DND-41 (cell line): ENCODE results near the gene PFN1.

ENCODE experiments used
- ATAC-seq: fragments of 200-7000 bp; cut with Tn5 transposase; 3 replicates; pipeline ENCODE4 v1.9.1; 2021; ENCODE audit warnings: low read depth; ENCODE audit not compliant: insufficient read depth
- DNase-seq: peaks from one replicate; pipeline ENCODE4 v3.0.0-alpha.2; 2020
- H2AFZ ChIP-seq: 2 replicates; pipeline ENCODE4 v1.6.0; 2012; ENCODE audit warnings: low read depth, low read length
- H3K27ac ChIP-seq: 2 replicates; pipeline ENCODE4 v1.5.1; 2012; ENCODE audit warnings: low read length, inconsistent platforms
- H3K27me3 ChIP-seq: fragments of 200-600 bp; sonication (generic); 2 replicates; pipeline ENCODE4 v1.6.0; 2012; ENCODE audit warnings: low read length, mild to moderate bottlenecking, inconsistent platforms; ENCODE audit not compliant: insufficient read depth, poor library complexity
- H3K36me3 ChIP-seq: 2 replicates; pipeline ENCODE4 v1.5.1; 2012; ENCODE audit warnings: low read length, inconsistent platforms; ENCODE audit not compliant: insufficient read depth
- H3K4me1 ChIP-seq: 2 replicates; pipeline ENCODE4 v1.5.1; 2012; ENCODE audit warnings: mild to moderate bottlenecking, low read length; ENCODE audit not compliant: insufficient read depth
- H3K4me2 ChIP-seq: 2 replicates; pipeline ENCODE4 v1.6.0; 2012; ENCODE audit warnings: mild to moderate bottlenecking, moderate library complexity, low read length, inconsistent platforms; ENCODE audit not compliant: insufficient read depth
- H3K4me3 ChIP-seq, 2 experiments: fragments of 200-600 bp in 1 of 2; shearing (Covaris generic) in 1 of 2; 2 replicates each; pipeline ENCODE4 v1.5.1; 2012 to 2016; ENCODE audit warnings: inconsistent platforms in 2 of 2, low read length in 2 of 2, mild to moderate bottlenecking in 2 of 2, low read depth in 1 of 2, moderate library complexity in 1 of 2
- H3K79me2 ChIP-seq: 2 replicates; pipeline ENCODE4 v1.6.0; 2012; ENCODE audit warnings: low read length, inconsistent platforms; ENCODE audit not compliant: insufficient read depth
- H3K9ac ChIP-seq: 2 replicates; pipeline ENCODE4 v1.6.0; 2012; ENCODE audit warnings: low read depth, mild to moderate bottlenecking, inconsistent platforms, low read length, moderate library complexity
- H3K9me3 ChIP-seq: 2 replicates; pipeline ENCODE4 v1.5.1; 2012; ENCODE audit warnings: low read length, moderate library complexity, mild to moderate bottlenecking, inconsistent platforms; ENCODE audit not compliant: insufficient read depth, severe bottlenecking
- H4K20me1 ChIP-seq: 2 replicates; pipeline ENCODE4 v1.6.0; 2012; ENCODE audit warnings: low read length; ENCODE audit not compliant: insufficient read depth
- CTCF ChIP-seq: IDR thresholded peaks from 2 replicates; pipeline ENCODE4 v1.5.1; 2012; ENCODE audit warnings: borderline replicate concordance, low read length, moderate library complexity, mild to moderate bottlenecking; ENCODE audit not compliant: poor library complexity, severe bottlenecking; ENCODE audit errors: extremely low read depth
- EZH2 ChIP-seq: IDR thresholded peaks from 3 replicates; pipeline ENCODE4 v1.6.1; 2012; ENCODE audit warnings: borderline replicate concordance, low read depth, mild to moderate bottlenecking, moderate library complexity, low read length, inconsistent platforms; ENCODE audit not compliant: severe bottlenecking

PFN1 gene

GRCh38 chr17:4955091-4955490 is 6.8 kb upstream of the PFN1 start:
- no peaks in the 10 kb centered on the region for H3K27me3 ChIP-seq
- H3K9me3 ChIP-seq, result no peaks in the 10 kb centered on the region
- H4K20me1 ChIP-seq, result no peaks in the 10 kb centered on the region
- peaks cover 9% of the 10 kb centered on the region; the same call in 1 of the 2 replicates for H3K36me3 ChIP-seq
- TF ChIP-seq CTCF (no peak), EZH2 (no peak)
- ATAC-seq (no peak), DNase-seq (no peak)
- peaks cover 9% of the 10 kb centered on the region for H3K79me2 ChIP-seq
- H3K4me3 ChIP-seq, result no peak overlapping the region
- peaks cover 15% of the 10 kb centered on the region for H3K4me1 ChIP-seq
- H3K27ac ChIP-seq, result no peak overlapping the region
- no peak overlapping the region for H2AFZ ChIP-seq
- no peak overlapping the region for H3K9ac ChIP-seq
- no peak overlapping the region for H3K4me2 ChIP-seq

- no peak for ATAC-seq
- H3K27ac ChIP-seq, result no peak overlapping the region
Observed at GRCh38 chr17:4953451-4953961, 5.2 kb upstream of the PFN1 start.

GRCh38 chr17:4951486-4951885 is 3.2 kb upstream of the PFN1 start:
- Histone ChIP-seq H3K4me3 (no peak overlapping the region), H3K4me1 (peaks cover 29% of the 10 kb centered on the region), H3K4me2 (peak overlapping the region; percentile 93; the same call in 1 of the 2 replicates), H3K79me2 (peaks cover 29% of the 10 kb centered on the region), H3K36me3 (peaks cover 17% of the 10 kb centered on the region), H4K20me1 (peaks cover 11% of the 10 kb centered on the region), H3K27ac (no peak overlapping the region), H3K27me3 (no peaks in the 10 kb centered on the region), H2AFZ (no peak overlapping the region), H3K9ac (peak overlapping the region; percentile 98; the same call in 1 of the 2 replicates), H3K9me3 (no peaks in the 10 kb centered on the region)
- DNase-seq (no peak), ATAC-seq (no peak)
- TF ChIP-seq CTCF (no peak), EZH2 (no peak)

More at GRCh38 chr17:4953451-4953961, 5.2 kb upstream of the PFN1 start:
- DNase-seq, result no peak
- H3K4me3 ChIP-seq, result no peak overlapping the region
- H3K36me3 ChIP-seq, result peaks cover 3% of the 10 kb centered on the region; the same call in 1 of the 2 replicates
- H3K27me3 ChIP-seq, result no peaks in the 10 kb centered on the region
- H3K9ac ChIP-seq, result no peak overlapping the region
- no peaks in the 10 kb centered on the region for H3K9me3 ChIP-seq
- no peak overlapping the region for H2AFZ ChIP-seq
- H3K79me2 ChIP-seq, result peaks cover 11% of the 10 kb centered on the region
- TF ChIP-seq CTCF (no peak), EZH2 (no peak)
- H3K4me2 ChIP-seq, result no peak overlapping the region
- peaks cover 21% of the 10 kb centered on the region for H3K4me1 ChIP-seq
- no peaks in the 10 kb centered on the region for H4K20me1 ChIP-seq
